ENCODE measurements around the gene FASTKD3.
"Not testable (repeated sequence)": the region's sequence is repeated elsewhere in the genome, so short reads cannot be mapped to it uniquely, and the experiment has no call there.

Gene FASTKD3, protein sequence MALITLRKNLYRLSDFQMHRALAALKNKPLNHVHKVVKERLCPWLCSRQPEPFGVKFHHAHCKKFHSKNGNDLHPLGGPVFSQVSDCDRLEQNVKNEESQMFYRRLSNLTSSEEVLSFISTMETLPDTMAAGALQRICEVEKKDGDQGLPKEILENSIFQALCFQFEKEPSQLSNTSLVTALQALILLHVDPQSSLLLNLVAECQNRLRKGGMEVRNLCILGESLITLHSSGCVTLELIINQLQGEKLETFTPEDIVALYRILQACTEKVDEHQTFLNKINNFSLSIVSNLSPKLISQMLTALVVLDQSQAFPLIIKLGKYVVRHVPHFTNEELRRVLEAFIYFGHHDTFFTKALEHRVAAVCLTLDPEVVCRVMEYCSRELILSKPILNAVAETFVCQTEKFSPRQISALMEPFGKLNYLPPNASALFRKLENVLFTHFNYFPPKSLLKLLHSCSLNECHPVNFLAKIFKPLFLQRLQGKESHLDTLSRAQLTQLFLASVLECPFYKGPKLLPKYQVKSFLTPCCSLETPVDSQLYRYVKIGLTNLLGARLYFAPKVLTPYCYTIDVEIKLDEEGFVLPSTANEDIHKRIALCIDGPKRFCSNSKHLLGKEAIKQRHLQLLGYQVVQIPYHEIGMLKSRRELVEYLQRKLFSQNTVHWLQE

DNA sequence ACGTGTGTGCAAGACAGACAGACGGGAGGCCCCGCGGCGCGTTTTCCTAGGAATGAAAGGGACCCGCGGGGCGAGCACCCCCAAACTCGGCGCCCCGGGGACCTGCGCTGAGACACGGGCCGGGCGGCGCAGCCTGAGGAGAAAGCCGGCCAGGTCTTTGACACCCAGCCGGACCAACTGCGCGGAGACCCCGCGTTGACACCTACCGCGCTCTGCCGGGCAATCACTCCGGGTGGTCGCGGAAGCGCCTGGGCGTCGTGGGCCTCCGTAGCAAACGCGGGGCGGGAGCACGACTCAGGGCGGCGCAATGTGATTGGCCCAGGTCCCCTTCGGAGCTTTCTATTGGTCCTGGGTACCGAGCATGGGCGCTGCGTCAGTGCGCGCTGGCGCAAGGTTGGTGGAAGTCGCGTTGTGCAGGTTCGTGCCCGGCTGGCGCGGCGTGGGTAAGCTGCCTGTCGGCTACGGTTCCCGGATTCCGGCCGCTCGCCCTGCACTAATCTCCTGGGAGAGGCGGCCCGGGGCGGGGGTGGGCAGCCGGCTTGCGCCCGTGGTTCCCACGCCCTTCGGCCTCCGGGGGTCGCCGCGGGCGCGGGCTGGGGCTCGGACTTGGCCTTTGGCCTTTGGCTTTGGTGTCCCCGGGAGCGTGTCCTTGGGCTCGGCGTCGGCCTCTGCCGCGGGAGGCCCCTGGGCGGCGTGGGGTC lies at the start of gene FASTKD3, which contains the start of gene MTRR:
FASTKD3 (minus strand) TSS at position 259 of the 701 bp plus-strand sequence. CDS start 948 bp downstream, outside the sequence.
MTRR (plus strand) TSS at position 376 of the 701 bp plus-strand sequence. CDS start 1,647 bp downstream, outside the sequence.
- peak; percentile 96 for DNase-seq

DNA sequence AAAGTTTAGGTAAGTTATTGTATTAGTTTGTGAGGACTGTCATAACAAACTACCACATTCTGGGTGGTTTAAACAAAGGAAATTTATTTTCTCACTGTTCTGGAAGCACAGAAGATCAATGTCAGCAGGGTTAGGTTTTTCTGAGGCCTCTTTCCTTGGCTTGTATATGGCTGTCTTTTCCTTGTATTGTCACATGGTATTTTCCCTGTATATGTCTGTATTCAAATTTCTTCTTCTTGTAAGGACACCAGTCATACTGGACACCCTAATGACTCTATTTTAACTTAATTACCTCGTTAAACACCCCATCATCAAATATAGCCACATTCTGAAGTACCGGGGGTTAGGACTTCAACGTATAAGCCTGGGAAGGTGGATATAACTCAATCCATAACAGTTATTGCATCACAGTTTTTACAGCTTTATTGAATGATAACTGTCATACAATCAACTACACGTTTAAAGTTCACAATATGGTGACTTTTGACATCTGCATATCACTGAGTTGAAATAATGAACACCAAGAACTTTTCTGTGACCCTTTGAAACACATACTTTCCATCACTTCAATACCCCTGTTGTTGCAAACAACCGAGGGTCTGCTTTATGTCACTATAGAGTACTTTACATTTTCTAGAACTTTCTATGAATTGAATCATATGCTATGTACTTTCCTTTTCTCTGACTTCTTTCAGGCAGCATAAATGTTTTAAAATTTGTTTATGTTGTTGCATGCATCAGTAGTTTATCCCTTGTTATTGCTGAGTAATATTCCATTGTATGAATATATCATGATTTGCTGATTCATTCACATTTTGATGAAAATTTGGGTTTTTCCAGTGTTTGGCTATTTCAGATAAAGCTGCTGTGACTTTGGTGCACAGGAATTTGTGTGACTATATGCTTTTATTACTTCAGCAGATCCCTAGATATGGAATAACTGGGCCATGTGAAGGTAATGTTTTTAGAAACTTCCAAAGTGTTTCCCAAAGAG lies 48.6 kb upstream of the FASTKD3 start:
- DNase-seq = no peak

DNA sequence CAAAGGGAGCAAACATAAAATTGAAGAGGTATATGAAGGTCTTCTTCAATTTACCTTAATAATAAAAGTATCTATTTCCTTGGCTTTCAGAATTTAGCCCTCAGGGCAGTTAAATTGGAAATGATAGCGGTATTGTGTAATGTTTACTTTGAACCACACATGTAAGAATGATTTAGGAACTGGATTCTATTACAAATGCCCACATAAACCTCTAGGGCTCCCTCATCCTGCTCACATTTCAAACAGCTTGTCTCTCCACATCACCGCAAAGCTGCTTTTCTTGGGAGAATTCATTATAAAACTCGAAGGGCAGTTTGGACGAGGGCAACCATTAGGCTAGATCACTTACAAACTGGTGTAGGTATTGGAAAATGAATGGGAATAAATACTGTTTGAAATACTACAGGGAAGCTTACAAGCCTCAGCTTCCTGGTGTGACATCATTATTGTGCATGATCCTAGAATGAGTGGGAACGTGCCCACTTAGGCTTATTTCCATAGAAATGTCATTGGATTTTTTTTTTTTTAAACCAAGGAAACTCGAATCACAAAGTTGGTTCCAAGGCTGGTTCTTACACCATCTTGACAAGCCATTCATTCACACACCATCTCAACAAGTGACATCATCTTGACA lies 47.5 kb upstream of the FASTKD3 start:
- no peak for DNase-seq

DNA sequence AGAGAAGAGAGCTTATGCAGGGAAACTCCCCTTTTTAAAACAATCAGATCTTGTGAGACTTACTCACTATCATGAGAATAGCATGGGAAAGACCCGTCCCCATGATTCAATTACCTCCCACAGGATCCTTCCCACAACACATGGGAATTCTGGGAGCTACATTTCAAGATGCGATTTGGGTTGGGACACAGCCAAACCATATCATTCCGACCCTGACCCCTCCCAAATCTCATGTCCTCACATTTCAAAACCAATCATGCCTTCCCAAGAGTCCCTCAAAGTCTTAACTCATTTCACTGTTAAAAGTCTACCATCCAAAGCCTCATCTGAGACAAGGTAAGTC lies 42.6 kb upstream of the FASTKD3 start:
- DNase-seq = not testable (repeated sequence)

DNA sequence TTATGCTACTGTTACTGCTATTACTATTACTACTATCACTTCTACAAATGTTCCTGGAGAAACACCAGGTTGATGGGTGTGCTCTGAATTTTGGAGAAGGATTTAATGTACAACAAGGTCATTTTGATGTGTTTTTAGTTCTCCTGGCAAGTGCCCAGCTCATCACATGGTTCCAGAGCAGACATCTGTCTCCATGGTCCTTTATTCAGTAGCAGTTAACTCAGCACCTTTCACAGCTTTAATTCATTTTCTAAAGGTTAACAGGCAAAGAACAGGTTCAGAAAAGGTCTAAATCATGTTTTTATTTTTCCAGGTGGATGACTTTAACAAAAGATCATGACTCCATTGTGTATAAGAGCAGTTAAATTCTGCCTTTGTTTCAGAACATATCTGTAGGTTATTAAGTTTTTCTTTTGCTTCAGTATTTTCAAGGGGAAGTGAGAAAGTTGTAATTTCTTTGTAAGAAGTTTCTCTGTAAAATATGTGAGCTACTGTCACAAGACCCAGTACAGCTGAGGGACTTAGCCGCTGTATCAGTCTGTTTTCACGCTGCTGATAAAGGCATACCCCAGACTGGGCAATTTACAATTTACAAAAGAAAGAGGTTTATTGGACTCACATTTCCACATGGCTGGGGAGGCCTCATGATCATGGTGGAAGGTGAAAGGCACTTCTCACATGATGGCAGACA lies 42.1 kb upstream of the FASTKD3 start:
- DNase-seq = peak; percentile 56

DNA sequence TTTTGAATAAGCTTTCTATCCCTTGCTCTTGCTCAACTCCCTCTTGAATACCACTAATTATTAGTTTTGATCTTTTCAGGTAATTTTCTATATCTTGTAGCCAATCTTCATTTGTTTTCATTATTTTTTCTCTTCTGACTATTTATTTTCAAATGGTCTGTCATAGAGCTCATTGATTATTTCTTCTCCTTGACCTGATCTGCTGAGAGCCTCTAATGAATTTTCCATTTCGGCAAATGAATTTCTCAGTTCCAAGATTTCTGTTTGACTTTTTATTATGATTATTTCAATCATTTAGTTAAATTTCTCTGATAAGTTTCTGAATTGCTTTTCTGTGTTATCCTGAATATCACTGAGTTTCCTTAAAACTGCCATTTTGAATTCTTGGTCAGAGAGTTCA lies 39.5 kb upstream of the FASTKD3 start:
- no peak for DNase-seq

DNA sequence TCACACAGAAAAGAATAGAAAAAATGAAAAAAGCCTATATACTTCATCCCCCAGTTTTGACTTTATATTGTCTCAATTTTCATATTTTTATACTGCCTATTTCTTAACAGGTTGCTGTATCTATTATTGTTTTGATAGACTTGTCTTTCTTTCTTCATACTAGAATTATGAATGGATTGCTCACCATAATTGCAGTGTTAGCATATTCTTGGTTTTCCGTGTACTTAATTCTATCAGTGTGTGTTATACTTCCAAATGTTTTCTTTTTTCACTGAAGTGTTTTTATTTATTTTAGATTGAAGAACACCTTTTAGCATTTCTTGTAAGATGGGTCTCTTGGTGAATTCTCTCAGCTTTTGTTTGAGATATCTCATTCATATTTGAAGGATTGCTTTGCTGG lies 38.8 kb upstream of the FASTKD3 start:
- no peak for DNase-seq

DNA sequence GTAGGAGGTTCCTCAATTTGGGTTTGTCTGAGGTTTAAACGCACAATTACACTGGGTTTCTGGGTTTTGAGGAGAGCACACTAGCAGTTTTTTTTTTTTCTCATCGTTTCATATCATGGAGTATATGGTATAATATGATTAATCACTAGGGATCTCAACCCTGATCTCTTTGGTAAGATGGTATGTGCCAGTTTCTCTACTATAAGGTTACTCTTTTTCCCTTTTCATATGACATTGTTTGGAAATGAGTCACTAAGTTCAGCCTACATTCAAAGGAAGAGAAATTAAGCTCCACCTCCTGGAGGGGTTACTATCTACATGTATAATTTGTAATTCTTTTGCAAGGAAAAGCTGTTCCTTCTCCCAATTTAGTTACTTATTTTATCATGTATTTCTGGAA lies 35.3 kb upstream of the FASTKD3 start:
- DNase-seq = no peak

DNA sequence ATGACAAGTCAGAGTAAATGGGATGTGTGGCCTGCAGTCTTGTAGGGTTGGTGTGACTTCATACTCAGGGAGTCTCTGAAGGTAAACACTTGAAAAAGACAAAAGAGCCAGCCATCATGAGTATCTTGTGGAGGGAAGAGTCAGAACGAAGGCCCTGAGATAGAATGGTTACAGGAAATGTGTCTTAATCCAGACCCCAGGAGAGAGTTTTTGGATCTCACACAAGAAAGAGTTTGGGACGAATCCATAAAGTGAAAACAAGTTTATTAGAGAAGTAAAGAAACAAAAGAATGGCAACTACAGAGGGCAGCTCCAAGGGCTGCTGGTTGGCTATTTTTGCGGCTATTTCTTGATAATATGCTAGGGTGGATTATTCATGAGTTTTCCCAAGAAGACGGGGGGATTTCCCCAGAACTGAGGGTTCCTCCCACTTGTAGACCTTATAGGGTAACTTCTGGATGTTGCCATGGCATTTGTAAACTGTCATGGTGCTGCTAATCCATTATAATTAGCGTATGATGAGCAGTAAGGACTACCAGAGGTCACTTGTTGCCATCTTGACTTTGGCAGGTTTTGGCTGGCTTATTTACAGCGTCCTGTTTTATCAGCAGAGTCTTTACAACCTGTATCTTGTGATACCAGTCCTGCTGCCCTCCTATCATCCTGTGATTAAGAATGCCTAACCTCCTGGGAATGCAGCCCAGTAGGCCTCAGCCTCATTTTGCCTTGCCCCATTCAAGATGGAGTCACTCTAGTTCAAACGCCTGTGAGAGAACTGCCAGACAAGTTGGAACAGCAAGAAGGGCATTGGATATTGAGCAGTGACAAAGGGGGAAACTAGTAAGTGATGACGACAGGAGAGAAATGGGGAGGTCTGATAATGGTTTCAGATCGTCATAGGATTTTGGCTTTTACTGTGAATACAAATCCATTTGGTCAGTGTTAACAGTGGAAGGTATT lies 34.1 kb upstream of the FASTKD3 start:
- DNase-seq = no peak

DNA sequence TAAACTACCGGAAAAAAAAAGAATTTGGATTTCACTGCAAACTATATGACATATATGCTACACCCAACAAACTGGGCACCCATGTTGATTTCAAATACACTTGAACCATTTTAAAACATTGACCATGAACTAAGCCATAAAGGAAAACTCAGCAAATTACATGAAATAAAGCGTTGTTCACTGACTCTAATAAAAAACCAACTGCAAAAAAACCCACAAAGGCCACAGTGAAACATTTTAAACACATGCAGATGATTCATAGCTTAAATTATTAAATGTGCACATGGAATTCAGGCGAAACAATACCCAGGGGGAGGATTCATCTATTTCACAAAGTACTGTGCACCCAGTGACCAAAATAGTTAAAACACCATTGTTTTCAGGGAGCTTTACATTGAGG lies 33.4 kb upstream of the FASTKD3 start:
- no peak for DNase-seq

DNA sequence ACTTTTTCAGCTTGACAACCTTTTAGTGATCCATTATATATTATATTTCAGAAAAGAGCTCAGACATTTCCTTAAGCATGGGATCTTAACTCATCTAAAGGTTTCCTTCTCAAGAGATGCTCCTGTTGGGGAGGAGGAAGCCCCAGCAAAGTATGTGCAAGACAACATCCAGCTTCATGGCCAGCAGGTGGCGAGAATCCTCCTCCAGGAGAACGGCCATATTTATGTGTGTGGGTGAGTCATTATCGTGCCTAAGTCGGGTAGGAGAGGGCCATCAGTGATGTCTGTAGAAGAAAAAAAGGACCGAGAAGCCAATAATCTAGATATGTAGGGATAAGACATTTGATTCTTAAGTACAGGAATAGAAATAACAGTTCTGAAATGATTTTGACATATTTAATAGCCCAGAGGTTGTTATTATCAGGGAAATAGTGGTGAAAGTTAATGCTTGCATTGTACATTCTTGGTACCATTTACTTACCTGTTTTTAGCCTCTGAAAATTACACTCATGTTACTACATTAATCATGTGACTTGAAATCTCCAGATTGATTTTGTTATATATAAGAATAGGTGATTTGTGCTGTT lies 28.3 kb upstream of the FASTKD3 start:
- peak; percentile 35 for DNase-seq

DNA sequence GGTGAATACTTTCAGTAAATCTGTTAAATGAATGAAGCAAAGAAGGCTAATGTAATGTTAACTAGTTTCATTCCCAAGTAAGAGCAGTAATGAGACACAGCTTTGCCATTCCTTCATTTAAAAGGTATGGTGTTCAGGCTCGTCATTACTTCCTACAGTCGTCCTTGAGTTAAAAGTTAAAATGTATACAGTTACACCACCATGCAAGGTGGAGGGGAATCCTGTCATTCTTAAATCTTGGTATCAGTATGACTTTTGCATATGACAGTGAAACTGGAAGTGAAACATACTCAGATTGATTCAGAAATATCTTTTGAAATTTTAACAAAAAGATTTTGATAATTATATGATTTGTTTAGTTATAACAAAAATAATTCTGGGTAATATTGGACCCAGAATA lies 26.0 kb upstream of the FASTKD3 start:
- DNase-seq = no peak

DNA sequence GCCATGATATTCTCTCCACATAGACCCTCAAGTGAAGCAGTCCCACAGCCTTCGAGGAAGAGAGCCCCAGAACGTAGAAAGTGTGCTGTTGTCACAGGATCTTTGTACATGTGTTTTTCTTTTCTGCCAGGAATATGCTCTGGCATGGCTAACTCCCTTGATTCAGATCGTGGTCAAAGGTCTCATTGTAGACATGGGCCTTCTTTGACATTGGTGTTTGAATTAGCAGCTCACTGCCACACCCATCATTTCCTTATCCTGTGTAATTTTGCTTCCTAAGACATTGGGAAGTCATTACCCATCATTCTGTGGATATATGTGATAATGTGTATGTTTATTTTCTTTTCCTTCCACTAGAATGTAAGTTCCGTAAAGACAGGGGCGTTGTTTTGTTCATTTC lies 25.6 kb upstream of the FASTKD3 start:
- DNase-seq = no peak

DNA sequence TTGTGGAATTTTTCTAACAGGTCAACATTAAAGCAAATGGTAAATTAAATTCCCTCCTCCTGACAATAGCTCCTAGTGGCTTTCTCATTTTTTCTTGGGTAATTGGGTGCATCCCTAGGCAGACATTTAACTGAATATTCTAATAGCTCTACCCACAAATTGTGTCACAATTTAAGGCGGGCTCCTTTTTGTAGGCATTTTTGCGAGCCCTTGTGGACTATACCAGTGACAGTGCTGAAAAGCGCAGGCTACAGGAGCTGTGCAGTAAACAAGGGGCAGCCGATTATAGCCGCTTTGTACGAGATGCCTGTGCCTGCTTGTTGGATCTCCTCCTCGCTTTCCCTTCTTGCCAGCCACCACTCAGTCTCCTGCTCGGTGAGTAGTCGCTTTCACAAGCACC lies 20.1 kb upstream of the FASTKD3 start:
- DNase-seq = no peak

DNA sequence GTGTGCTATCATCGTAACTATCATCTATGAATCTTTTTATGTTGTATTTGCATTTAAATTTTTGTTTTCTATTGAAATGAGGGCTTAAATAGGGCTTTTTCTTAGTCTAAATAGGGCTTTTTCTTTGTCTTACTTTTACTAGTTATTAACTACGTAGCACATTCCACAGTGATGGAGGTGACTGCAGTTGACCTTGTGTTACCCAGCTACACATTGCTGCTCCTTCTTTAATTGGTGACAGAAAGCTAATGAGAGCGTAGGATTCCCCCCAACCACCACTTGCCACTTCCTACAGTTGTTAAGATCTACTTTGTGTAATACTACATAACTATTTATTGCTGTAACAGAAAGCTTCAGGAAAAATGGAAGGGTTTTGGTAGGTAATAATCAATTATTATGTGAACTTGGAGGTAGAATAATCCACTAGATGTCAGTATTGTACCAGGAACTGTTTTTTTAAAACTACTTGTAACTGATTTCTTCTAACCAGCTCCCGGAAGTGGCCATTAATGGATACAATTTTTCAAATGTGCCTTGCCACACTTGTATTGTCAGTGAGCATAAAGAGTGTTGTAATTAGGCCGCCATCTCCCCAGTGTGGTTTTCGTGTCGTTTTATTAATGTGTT lies 18.1 kb upstream of the FASTKD3 start:
- peak; percentile 71 for DNase-seq

DNA sequence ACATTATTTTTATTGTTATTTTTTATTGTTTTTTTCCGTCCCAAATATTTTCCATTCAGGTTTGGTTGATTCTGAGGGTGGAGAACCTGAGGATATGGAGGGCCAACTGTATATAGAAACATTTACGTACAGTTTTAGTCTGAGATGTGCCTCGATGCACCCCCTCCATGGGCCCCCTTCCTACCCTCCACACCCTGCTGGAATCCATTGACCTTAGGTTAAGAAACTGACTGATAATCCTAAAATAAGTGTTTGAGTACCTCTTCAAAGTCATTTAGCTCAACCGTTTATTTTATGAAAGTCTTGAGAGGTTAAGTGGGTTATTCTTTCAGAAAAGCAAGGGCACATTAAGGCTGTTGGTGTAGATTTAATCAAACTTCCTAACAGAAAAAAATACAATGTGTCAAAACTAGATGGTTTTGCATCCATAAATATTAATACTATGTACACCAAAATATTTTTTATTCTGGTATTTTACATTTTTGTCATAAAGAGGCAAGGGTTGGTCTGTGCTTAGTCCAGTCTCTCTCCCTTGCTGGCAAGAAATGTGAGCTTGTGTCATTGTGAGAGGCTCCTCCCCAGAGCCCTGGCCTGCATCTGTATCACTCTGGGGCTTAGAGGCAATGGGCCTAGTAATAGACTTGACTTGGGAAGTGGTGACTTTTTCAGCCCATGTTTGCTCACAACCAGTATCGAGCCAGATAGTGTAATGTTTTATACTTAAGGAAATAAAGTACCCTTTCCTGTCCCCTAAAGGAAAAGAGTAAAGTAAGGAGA lies 15.8 kb upstream of the FASTKD3 start:
- no peak for DNase-seq

DNA sequence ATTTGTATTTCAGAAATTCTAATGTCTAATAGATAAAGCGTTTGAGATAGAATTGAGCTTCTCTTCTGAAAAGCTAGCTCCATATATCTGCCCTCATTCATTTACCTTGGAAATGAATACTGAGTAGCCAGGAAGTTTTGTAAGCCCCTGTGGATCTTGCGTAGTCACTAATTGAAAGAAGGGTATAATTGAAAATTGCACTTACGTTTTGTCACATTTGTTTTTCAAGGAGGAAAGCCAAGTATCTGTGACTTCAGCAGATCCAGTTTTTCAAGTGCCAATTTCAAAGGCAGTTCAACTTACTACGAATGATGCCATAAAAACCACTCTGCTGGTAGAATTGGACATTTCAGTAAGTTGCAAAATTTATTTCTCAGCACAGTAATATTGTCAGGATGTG lies 14.1 kb upstream of the FASTKD3 start:
- no peak for DNase-seq

DNA sequence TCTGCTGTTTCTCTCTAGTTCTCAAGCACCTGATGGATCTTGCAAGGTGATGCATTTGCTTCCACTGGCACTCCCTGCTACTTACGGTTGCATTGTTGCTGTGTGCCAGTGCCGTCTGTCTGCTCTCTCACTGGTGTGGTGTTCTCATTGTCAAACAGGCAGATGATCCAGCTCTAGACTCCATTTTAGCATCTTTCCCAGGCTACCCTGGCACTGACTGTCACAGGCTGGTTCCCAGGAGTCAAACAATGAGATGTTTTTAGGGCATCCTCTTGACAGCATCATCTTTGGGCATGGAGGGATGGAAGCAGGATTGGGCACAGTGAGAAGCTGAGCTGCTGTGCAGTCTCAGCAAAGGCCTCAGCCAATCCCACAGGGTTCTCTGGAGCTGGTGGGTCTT lies 13.0 kb upstream of the FASTKD3 start:
- no peak for DNase-seq
